ENCODE measurements around the gene FAM168A. TPM values are rescaled to one million over a fixed set of nuclear protein-coding genes. Genes with fewer than 3 reads are reported as not detected.

Gene FAM168A
- total and polyA plus RNA-seq, 2 of the 8 experiments (the other 6 are each of a cell fraction or from before 2014, with no cell fraction given) = 17.1 to 21.6 TPM

DNA sequence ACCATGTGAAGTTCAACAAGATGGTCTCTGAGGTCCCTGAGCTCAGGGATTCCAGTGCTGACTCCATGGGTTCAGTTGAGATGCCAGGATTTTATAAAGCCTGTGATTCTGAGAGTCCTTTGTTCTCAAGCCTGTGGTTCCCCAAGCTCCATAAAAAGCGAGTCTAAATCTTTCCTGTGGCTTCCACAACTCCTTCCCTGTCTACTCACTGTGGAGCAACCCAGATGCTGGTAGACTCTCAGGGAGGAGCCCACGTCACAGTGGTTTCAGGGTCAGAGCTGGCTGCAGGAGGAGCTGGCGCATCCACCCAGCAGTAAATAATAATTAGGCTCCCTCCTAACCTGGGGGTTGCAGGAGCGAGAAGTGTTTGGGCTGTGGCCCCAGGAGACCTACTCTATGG, 223.8 kb downstream of the FAM168A start (continued):
- TF ChIP-seq, protein P1, sequence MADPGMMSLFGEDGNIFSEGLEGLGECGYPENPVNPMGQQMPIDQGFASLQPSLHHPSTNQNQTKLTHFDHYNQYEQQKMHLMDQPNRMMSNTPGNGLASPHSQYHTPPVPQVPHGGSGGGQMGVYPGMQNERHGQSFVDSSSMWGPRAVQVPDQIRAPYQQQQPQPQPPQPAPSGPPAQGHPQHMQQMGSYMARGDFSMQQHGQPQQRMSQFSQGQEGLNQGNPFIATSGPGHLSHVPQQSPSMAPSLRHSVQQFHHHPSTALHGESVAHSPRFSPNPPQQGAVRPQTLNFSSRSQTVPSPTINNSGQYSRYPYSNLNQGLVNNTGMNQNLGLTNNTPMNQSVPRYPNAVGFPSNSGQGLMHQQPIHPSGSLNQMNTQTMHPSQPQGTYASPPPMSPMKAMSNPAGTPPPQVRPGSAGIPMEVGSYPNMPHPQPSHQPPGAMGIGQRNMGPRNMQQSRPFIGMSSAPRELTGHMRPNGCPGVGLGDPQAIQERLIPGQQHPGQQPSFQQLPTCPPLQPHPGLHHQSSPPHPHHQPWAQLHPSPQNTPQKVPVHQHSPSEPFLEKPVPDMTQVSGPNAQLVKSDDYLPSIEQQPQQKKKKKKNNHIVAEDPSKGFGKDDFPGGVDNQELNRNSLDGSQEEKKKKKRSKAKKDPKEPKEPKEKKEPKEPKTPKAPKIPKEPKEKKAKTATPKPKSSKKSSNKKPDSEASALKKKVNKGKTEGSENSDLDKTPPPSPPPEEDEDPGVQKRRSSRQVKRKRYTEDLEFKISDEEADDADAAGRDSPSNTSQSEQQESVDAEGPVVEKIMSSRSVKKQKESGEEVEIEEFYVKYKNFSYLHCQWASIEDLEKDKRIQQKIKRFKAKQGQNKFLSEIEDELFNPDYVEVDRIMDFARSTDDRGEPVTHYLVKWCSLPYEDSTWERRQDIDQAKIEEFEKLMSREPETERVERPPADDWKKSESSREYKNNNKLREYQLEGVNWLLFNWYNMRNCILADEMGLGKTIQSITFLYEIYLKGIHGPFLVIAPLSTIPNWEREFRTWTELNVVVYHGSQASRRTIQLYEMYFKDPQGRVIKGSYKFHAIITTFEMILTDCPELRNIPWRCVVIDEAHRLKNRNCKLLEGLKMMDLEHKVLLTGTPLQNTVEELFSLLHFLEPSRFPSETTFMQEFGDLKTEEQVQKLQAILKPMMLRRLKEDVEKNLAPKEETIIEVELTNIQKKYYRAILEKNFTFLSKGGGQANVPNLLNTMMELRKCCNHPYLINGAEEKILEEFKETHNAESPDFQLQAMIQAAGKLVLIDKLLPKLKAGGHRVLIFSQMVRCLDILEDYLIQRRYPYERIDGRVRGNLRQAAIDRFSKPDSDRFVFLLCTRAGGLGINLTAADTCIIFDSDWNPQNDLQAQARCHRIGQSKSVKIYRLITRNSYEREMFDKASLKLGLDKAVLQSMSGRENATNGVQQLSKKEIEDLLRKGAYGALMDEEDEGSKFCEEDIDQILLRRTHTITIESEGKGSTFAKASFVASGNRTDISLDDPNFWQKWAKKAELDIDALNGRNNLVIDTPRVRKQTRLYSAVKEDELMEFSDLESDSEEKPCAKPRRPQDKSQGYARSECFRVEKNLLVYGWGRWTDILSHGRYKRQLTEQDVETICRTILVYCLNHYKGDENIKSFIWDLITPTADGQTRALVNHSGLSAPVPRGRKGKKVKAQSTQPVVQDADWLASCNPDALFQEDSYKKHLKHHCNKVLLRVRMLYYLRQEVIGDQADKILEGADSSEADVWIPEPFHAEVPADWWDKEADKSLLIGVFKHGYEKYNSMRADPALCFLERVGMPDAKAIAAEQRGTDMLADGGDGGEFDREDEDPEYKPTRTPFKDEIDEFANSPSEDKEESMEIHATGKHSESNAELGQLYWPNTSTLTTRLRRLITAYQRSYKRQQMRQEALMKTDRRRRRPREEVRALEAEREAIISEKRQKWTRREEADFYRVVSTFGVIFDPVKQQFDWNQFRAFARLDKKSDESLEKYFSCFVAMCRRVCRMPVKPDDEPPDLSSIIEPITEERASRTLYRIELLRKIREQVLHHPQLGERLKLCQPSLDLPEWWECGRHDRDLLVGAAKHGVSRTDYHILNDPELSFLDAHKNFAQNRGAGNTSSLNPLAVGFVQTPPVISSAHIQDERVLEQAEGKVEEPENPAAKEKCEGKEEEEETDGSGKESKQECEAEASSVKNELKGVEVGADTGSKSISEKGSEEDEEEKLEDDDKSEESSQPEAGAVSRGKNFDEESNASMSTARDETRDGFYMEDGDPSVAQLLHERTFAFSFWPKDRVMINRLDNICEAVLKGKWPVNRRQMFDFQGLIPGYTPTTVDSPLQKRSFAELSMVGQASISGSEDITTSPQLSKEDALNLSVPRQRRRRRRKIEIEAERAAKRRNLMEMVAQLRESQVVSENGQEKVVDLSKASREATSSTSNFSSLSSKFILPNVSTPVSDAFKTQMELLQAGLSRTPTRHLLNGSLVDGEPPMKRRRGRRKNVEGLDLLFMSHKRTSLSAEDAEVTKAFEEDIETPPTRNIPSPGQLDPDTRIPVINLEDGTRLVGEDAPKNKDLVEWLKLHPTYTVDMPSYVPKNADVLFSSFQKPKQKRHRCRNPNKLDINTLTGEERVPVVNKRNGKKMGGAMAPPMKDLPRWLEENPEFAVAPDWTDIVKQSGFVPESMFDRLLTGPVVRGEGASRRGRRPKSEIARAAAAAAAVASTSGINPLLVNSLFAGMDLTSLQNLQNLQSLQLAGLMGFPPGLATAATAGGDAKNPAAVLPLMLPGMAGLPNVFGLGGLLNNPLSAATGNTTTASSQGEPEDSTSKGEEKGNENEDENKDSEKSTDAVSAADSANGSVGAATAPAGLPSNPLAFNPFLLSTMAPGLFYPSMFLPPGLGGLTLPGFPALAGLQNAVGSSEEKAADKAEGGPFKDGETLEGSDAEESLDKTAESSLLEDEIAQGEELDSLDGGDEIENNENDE (IDR thresholded peaks at IDR 0.05; ENCODE audit: insufficient replicate concordance, low read length) = no peak
- no peak for TF ChIP-seq ASH2L (IDR thresholded peaks at IDR 0.05; ENCODE audit: low read length)
- no peak for TF ChIP-seq CREB1 (IDR thresholded peaks at IDR 0.05)
- no peak for TF ChIP-seq CHD2 (IDR thresholded peaks at IDR 0.05; ENCODE audit: low read length)
- TF ChIP-seq FOSL1 (IDR thresholded peaks at IDR 0.05; ENCODE audit: insufficient read depth, low read depth, low read length) = no peak
- no peak for TF ChIP-seq CHD1 (IDR thresholded peaks at IDR 0.05; ENCODE audit: low read depth, low read length)
- TF ChIP-seq POLR2AphosphoS5 (IDR thresholded peaks at IDR 0.05; ENCODE audit: low read depth, low read length) = no peak
- no peak for TF ChIP-seq SAP30 (IDR thresholded peaks at IDR 0.05; ENCODE audit: insufficient read depth, insufficient replicate concordance, low read length)
- no peak for TF ChIP-seq KDM5A (IDR thresholded peaks at IDR 0.05; ENCODE audit: low read length)
- TF ChIP-seq GABPA (IDR thresholded peaks at IDR 0.05; ENCODE audit: borderline replicate concordance, insufficient read depth, low read length) = no peak
- TF ChIP-seq, protein P2, sequence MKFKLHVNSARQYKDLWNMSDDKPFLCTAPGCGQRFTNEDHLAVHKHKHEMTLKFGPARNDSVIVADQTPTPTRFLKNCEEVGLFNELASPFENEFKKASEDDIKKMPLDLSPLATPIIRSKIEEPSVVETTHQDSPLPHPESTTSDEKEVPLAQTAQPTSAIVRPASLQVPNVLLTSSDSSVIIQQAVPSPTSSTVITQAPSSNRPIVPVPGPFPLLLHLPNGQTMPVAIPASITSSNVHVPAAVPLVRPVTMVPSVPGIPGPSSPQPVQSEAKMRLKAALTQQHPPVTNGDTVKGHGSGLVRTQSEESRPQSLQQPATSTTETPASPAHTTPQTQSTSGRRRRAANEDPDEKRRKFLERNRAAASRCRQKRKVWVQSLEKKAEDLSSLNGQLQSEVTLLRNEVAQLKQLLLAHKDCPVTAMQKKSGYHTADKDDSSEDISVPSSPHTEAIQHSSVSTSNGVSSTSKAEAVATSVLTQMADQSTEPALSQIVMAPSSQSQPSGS (IDR thresholded peaks at IDR 0.05; ENCODE audit: low read length) = no peak

All from H1 (cell line).